Measurements from ENCODE around the gene EPHB1.

EPHB1 gene

GRCh38 chr3:135272026-135272669 is 477.1 kb downstream of the EPHB1 start:
- no peak for DNase-seq

GRCh38 chr3:135292162-135292561 is 497.1 kb downstream of the EPHB1 start:
- DNase-seq, result no peak

- no peak for DNase-seq
Observed at GRCh38 chr3:135301670-135302069, 506.6 kb downstream of the EPHB1 start.

GRCh38 chr3:135304378-135304777 is 509.3 kb downstream of the EPHB1 start:
- no peak for DNase-seq

All from Kasumi-1 (cell line).